HCT116 (cell line): ENCODE results near the gene TRIM37. TPM values are rescaled to one million over a fixed set of nuclear protein-coding genes. Genes with fewer than 3 reads are reported as not detected.

ENCODE experiments used
- ATAC-seq: fragments of 200-7000 bp; cut with Tn5 transposase; 2 replicates; pipeline ENCODE4 v1.9.1; 2020; ENCODE audit warnings: mild to moderate bottlenecking, moderate library complexity
- BruUV-seq: library from RNA; stranded (reverse); fragments of 400-500 nt; replicated peaks from 2 replicates; lab custom pipeline; 2021; lab: Mats Ljungman, UMichigan
- CTCF ChIA-PET: fragments of 300-600 bp; sonication (Branson Sonifier 250); formaldehyde crosslinking; loops from one replicate; lab custom pipeline; 2021; ENCODE audit warnings: antibody characterized with exemption; lab: Charles Lee
- POLR2A ChIA-PET: fragments of 300-600, 350-600 bp; sonication (Branson Sonifier 250); formaldehyde crosslinking; loops from one replicate; lab custom pipeline; 2021; ENCODE audit warnings: antibody characterized with exemption; lab: Charles Lee
- RAD21 ChIA-PET, 2 experiments: fragments of 300-600 bp; sonication (Branson Sonifier 250); formaldehyde crosslinking; loops; one replicate each; lab custom pipeline; 2023; ENCODE audit warnings: low total read pairs in 2 of 2; ENCODE audit not compliant: uncharacterized antibody in 2 of 2, unreplicated experiment in 2 of 2, low non-redundant PET in 1 of 2; lab: Charles Lee
- DNase-seq: peaks from one replicate; pipeline ENCODE4 v3.0.0-alpha.2; 2010; ENCODE audit warnings: low read depth, low spot score
- H2AFZ ChIP-seq: fragments of 200-600 bp; shearing (Covaris generic), sonication (generic); 2 replicates; pipeline ENCODE4 v1.6.1; 2017; ENCODE audit warnings: low read depth, mixed run types, mixed read lengths, antibody characterized with exemption, low read length; ENCODE audit not compliant: poor library complexity, severe bottlenecking
- H3K27ac ChIP-seq: 2 replicates; pipeline ENCODE4 v1.5.1; 2012; ENCODE audit warnings: low read depth, low read length
- H3K27me3 ChIP-seq: fragments of 200-600 bp; sonication (generic); 2 replicates; pipeline ENCODE4 v1.6.1; 2016; ENCODE audit warnings: mixed run types, low read length, mixed read lengths; ENCODE audit not compliant: insufficient read depth
- H3K36me3 ChIP-seq, 2 experiments: fragments of 200-500 bp in 1 of 2; fragments of 200-600 bp in 1 of 2; sonication (Bioruptor generic) in 1 of 2; sonication (generic) in 1 of 2; 2 replicates each; pipeline versions ENCODE4 v1.5.1 to v1.6.1; 2014 to 2016; ENCODE audit warnings: low read length in 2 of 2, inconsistent platforms in 1 of 2, mixed read lengths in 1 of 2, mixed run types in 1 of 2; ENCODE audit not compliant: insufficient read depth in 2 of 2, control insufficient read depth in 1 of 2
- H3K4me1 ChIP-seq, 2 experiments: fragments of 200-600 bp in 1 of 2; sonication (generic) in 1 of 2; 2 replicates each; pipeline versions ENCODE4 v1.5.1 to v1.6.1; 2012 to 2017; ENCODE audit warnings: low read length in 2 of 2, inconsistent platforms in 1 of 2, mild to moderate bottlenecking in 1 of 2, mixed read lengths in 1 of 2, mixed run types in 1 of 2, moderate library complexity in 1 of 2; ENCODE audit not compliant: insufficient read depth in 2 of 2, control insufficient read depth in 1 of 2
- H3K4me2 ChIP-seq: fragments of 200-600 bp; sonication (generic); 2 replicates; pipeline ENCODE4 v1.6.1; 2017; ENCODE audit warnings: mixed run types, low read length, mixed read lengths
- H3K4me3 ChIP-seq, 2 experiments: fragments of 200-600 bp in 1 of 2; sonication (generic) in 1 of 2; replicated peaks in 1 of 2; 2 replicates each; pipeline ENCODE4 v1.5.1; 2011 to 2016; ENCODE audit warnings: low read length in 2 of 2, control low read depth in 1 of 2, low read depth in 1 of 2, mild to moderate bottlenecking in 1 of 2, mixed read lengths in 1 of 2, mixed run types in 1 of 2
- H3K79me2 ChIP-seq: fragments of 200-600 bp; sonication (generic); 2 replicates; pipeline ENCODE4 v1.6.1; 2017; ENCODE audit warnings: mild to moderate bottlenecking, mixed run types, low read length, moderate library complexity, mixed read lengths; ENCODE audit not compliant: insufficient read depth
- H3K9ac ChIP-seq: fragments of 200-600 bp; sonication (generic); 2 replicates; pipeline ENCODE4 v1.6.1; 2016; ENCODE audit warnings: low read length, mixed read lengths
- H3K9me2 ChIP-seq: fragments of 200-600 bp; sonication (generic), shearing (Covaris generic); 2 replicates; pipeline ENCODE4 v1.6.1; 2017; ENCODE audit warnings: mixed run types, mild to moderate bottlenecking, moderate library complexity; ENCODE audit not compliant: insufficient read depth
- H3K9me3 ChIP-seq, 2 experiments: fragments of 200-500 bp in 1 of 2; fragments of 200-600 bp in 1 of 2; sonication (Bioruptor generic) in 1 of 2; sonication (generic) in 1 of 2; 2 replicates each; pipeline ENCODE4 v1.6.1; 2014 to 2017; ENCODE audit warnings: low read length in 2 of 2, mixed read lengths in 2 of 2, inconsistent platforms in 1 of 2, low read depth in 1 of 2, mild to moderate bottlenecking in 1 of 2, mixed run types in 1 of 2, moderate library complexity in 1 of 2; ENCODE audit not compliant: control insufficient read depth in 1 of 2, insufficient read depth in 1 of 2
- H4K20me1 ChIP-seq: fragments of 200-600 bp; sonication (generic), shearing (Covaris generic); 2 replicates; pipeline ENCODE4 v1.6.1; 2017; ENCODE audit warnings: mixed run types, mild to moderate bottlenecking, moderate library complexity; ENCODE audit not compliant: insufficient read depth
- EGR1 ChIP-seq: IDR thresholded peaks from 2 replicates; pipeline ENCODE4 v1.6.1; 2012; ENCODE audit warnings: low read depth
- EZH2 ChIP-seq: fragments of 200-600 bp; sonication (generic); IDR thresholded peaks from 2 replicates; pipeline ENCODE4 v1.6.1; 2017; ENCODE audit warnings: antibody characterized with exemption, mixed run types
- FOSL1 ChIP-seq: IDR thresholded peaks from 2 replicates; pipeline ENCODE4 v1.6.1; 2012; ENCODE audit warnings: low read depth
- JUND ChIP-seq: IDR thresholded peaks from 2 replicates; pipeline ENCODE4 v1.6.1; 2012
- MAX ChIP-seq: IDR thresholded peaks from 2 replicates; pipeline ENCODE4 v1.6.1; 2012
- RAD21 ChIP-seq: IDR thresholded peaks from 2 replicates; pipeline ENCODE4 v1.6.1; 2012; ENCODE audit warnings: low read depth, mild to moderate bottlenecking
- ZNF274 ChIP-seq: fragments of 200-500 bp; sonication (Bioruptor generic); IDR thresholded peaks from 2 replicates; pipeline ENCODE4 v1.6.1; 2014; ENCODE audit warnings: mild to moderate bottlenecking, low read depth, low read length, inconsistent platforms
- intact Hi-C: fragments of 100-400 bp; cut with micrococcal nuclease; formaldehyde crosslinking; loops from 2 replicates; pipeline ENCODE4 v1.10.0; 2022
- total RNA-seq: library from RNA; stranded (reverse); gene quantifications from one replicate; pipeline ENCODE4 v1.2.1, GENCODE V29; 2021; ENCODE audit not compliant: unreplicated experiment
- TF ChIP-seq, protein P1 (sequence below): IDR thresholded peaks from 2 replicates; pipeline ENCODE4 v1.6.1; 2011; ENCODE audit warnings: mild to moderate bottlenecking, low read length, moderate library complexity; ENCODE audit not compliant: insufficient replicate concordance; ENCODE audit errors: extremely low read depth
- TF ChIP-seq, protein P2 (sequence below): IDR thresholded peaks from 2 replicates; pipeline ENCODE4 v1.6.1; 2012; ENCODE audit warnings: low read depth

TRIM37 gene
- total RNA-seq, 1 experiment from 2014 or later = 55.7 TPM

GRCh38 chr17:59046192-59046591 lies 60.5 kb downstream of the TRIM37 start:
- Histone ChIP-seq H3K27ac (no peak overlapping the region), H3K9ac (no peak overlapping the region), H2AFZ (no peak overlapping the region), H3K79me2 (no peaks in the 10 kb centered on the region), H3K27me3 (no peaks in the 10 kb centered on the region), H3K36me3 (peaks cover 30 to 32% of the 10 kb centered on the region in 2 experiments; a peak in 3 of 4 replicates), H3K9me2 (no peaks in the 10 kb centered on the region), H3K4me2 (no peak overlapping the region), H4K20me1 (no peaks in the 10 kb centered on the region), H3K4me3 (no peak overlapping the region), H3K4me1 (no peaks in the 10 kb centered on the region), H3K9me3 (no peaks in the 10 kb centered on the region)
- no TSS peak for BruUV-seq
- CTCF ChIA-PET = no interaction called here
- TF ChIP-seq EGR1 (no peak), FOSL1 (no peak), EZH2 (no peak), RAD21 (no peak), ZNF274 (no peak), MAX (no peak), JUND (no peak)
- TF ChIP-seq, protein P1, sequence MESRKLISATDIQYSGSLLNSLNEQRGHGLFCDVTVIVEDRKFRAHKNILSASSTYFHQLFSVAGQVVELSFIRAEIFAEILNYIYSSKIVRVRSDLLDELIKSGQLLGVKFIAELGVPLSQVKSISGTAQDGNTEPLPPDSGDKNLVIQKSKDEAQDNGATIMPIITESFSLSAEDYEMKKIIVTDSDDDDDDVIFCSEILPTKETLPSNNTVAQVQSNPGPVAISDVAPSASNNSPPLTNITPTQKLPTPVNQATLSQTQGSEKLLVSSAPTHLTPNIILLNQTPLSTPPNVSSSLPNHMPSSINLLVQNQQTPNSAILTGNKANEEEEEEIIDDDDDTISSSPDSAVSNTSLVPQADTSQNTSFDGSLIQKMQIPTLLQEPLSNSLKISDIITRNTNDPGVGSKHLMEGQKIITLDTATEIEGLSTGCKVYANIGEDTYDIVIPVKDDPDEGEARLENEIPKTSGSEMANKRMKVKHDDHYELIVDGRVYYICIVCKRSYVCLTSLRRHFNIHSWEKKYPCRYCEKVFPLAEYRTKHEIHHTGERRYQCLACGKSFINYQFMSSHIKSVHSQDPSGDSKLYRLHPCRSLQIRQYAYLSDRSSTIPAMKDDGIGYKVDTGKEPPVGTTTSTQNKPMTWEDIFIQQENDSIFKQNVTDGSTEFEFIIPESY = no peak
- TF ChIP-seq, protein P2, sequence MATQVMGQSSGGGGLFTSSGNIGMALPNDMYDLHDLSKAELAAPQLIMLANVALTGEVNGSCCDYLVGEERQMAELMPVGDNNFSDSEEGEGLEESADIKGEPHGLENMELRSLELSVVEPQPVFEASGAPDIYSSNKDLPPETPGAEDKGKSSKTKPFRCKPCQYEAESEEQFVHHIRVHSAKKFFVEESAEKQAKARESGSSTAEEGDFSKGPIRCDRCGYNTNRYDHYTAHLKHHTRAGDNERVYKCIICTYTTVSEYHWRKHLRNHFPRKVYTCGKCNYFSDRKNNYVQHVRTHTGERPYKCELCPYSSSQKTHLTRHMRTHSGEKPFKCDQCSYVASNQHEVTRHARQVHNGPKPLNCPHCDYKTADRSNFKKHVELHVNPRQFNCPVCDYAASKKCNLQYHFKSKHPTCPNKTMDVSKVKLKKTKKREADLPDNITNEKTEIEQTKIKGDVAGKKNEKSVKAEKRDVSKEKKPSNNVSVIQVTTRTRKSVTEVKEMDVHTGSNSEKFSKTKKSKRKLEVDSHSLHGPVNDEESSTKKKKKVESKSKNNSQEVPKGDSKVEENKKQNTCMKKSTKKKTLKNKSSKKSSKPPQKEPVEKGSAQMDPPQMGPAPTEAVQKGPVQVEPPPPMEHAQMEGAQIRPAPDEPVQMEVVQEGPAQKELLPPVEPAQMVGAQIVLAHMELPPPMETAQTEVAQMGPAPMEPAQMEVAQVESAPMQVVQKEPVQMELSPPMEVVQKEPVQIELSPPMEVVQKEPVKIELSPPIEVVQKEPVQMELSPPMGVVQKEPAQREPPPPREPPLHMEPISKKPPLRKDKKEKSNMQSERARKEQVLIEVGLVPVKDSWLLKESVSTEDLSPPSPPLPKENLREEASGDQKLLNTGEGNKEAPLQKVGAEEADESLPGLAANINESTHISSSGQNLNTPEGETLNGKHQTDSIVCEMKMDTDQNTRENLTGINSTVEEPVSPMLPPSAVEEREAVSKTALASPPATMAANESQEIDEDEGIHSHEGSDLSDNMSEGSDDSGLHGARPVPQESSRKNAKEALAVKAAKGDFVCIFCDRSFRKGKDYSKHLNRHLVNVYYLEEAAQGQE = no peak
- RAD21 ChIA-PET = no interaction called here
- intact Hi-C loops = no loop called here
- POLR2A ChIA-PET = no interaction called here
- no peak for ATAC-seq
- no peak for DNase-seq
